ENCODE data around the gene DLEC1. TPM values are rescaled to one million over a fixed set of nuclear protein-coding genes. Genes with fewer than 3 reads are reported as not detected.

Gene DLEC1
- total and polyA plus RNA-seq, 9 of the 15 experiments (the other 6 are each of a cell fraction or from before 2014, with no cell fraction given): 0.07 to 0.08 TPM; not detected in 7

- DNase-seq (ENCODE audit: extremely low read depth in 1 of 4, low spot score in 3 of 4) (no peak), FAIRE-seq (no peak), ATAC-seq (no peak)
- in situ Hi-C loops (cut with MboI): no loop called here
- ChIA-PET CTCF (ENCODE audit: low intra/inter-chr PET ratio) (no interaction called here), POLR2A (interaction anchor here (1.0 to 2.3 kb wide), 2 partner anchors 12 to 16 kb away, joined by 3 to 8 read pairs; no protein-coding TSS in a partner anchor)
- Histone ChIP-seq H3K9ac (ENCODE audit: insufficient read depth in 1 of 2, low read depth in 2 of 2, low read length in 2 of 2) (peak overlapping the region in 1 of 2 experiments; percentile 6; a peak in 1 of 4 replicates), H3K4me3 (no peak overlapping the region), H3K27me3 (ENCODE audit: control insufficient read depth in 2 of 2, insufficient read depth in 2 of 2, low read length in 2 of 2) (peaks cover 17 to 55% of the 10 kb centered on the region in 2 experiments; a peak in 4 of 5 replicates), H4K20me1 (replicated peaks; ENCODE audit: control insufficient read depth, insufficient read depth, low read length) (peaks cover 13% of the 10 kb centered on the region), H3K27ac (ENCODE audit: extremely low read depth, low read depth, low read length) (no peak overlapping the region), H3K4me2 (ENCODE audit: insufficient read depth, low read length) (no peak overlapping the region), H3K9me1 (ENCODE audit: control insufficient read depth, insufficient read depth, low read length) (no peaks in the 10 kb centered on the region), H3K79me2 (ENCODE audit: control insufficient read depth, insufficient read depth, low read length) (no peaks in the 10 kb centered on the region), H3K36me3 (ENCODE audit: control insufficient read depth, insufficient read depth, low read length) (no peaks in the 10 kb centered on the region), H3K4me1 (replicated peaks in 1 of 2; ENCODE audit: control insufficient read depth in 2 of 2, insufficient read depth in 2 of 2, low read length in 2 of 2) (peaks cover 0 to 15% of the 10 kb centered on the region in 2 experiments; a peak in 2 of 5 replicates), H3K9me3 (replicated peaks; ENCODE audit: control insufficient read depth, insufficient read depth, low read depth, low read length) (no peaks in the 10 kb centered on the region), H2AFZ (ENCODE audit: low read depth, low read length) (no peak overlapping the region)
- intact Hi-C loops (cut with micrococcal nuclease): no loop called here
- TF ChIP-seq ZNF764 (CRISPR knock-in tag; IDR thresholded peaks at IDR 0.05; ENCODE audit: low read depth): no peak
- no peak for TF ChIP-seq NR3C1 (CRISPR knock-in tag; IDR thresholded peaks at IDR 0.05)
- TF ChIP-seq KDM1A (IDR thresholded peaks at IDR 0.05): peak in 1 of 2 experiments; percentile 88; a peak in 1 of 4 replicates
- TF ChIP-seq KLF10 (CRISPR knock-in tag; IDR thresholded peaks at IDR 0.05): no peak
- no peak for TF ChIP-seq MXD1 (CRISPR knock-in tag; IDR thresholded peaks at IDR 0.05; ENCODE audit: borderline replicate concordance, poor library complexity, severe bottlenecking)
- TF ChIP-seq ZNF76 (CRISPR knock-in tag; IDR thresholded peaks at IDR 0.05; ENCODE audit: borderline replicate concordance): no peak
- BruUV-seq (replicated peaks): no TSS peak
- WGBS (ENCODE audit: insufficient coverage, low coverage, missing lambda C conversion rate): 13% methylated on average over 6 of the region's 6 CpGs
These were observed 71.5 kb downstream of the DLEC1 start for GRCh38 chr3:38110314-38111050.
